OCI-LY3 (cell line): ENCODE data around the gene IL13.

Source experiments
- H2AFZ ChIP-seq: fragments of 200-600, 300-600 bp; shearing (Covaris generic); 2 replicates; pipeline ENCODE4 v1.6.0; 2014; ENCODE audit warnings: antibody characterized with exemption, low read depth, low read length
- H3K27ac ChIP-seq: fragments of 200-600, 300-600 bp; sonication (generic); 2 replicates; pipeline ENCODE4 v1.5.1; 2014; ENCODE audit warnings: mild to moderate bottlenecking, low read length, moderate library complexity, mixed read lengths
- H3K27me3 ChIP-seq: fragments of 200-600, 300-600 bp; sonication (generic); 2 replicates; pipeline ENCODE4 v1.6.1; 2014; ENCODE audit warnings: low read depth, low read length, mixed read lengths
- H3K36me3 ChIP-seq: fragments of 200-600, 300-600 bp; sonication (generic); replicated peaks from 2 replicates; pipeline ENCODE3; 2014; ENCODE audit warnings: low read depth, low read length, mixed read lengths
- H3K4me1 ChIP-seq: fragments of 300-600, 200-600 bp; sonication (generic); 2 replicates; pipeline ENCODE4 v1.6.1; 2014; ENCODE audit warnings: low read length, mixed read lengths
- H3K4me2 ChIP-seq: fragments of 200-600, 300-600 bp; sonication (generic); 2 replicates; pipeline ENCODE4 v1.6.1; 2014; ENCODE audit warnings: low read length, mixed read lengths
- H3K4me3 ChIP-seq: fragments of 300-600, 200-600 bp; sonication (generic); 2 replicates; pipeline ENCODE4 v1.5.1; 2014; ENCODE audit warnings: antibody characterized with exemption, mild to moderate bottlenecking, low read length, moderate library complexity
- H3K79me2 ChIP-seq: fragments of 300-600, 200-600 bp; shearing (Covaris generic); 2 replicates; pipeline ENCODE4 v1.6.1; 2014; ENCODE audit warnings: mild to moderate bottlenecking, low read length, mixed read lengths
- H3K9ac ChIP-seq: fragments of 300-600, 200-600 bp; shearing (Covaris generic); 2 replicates; pipeline ENCODE4 v1.6.0; 2014; ENCODE audit warnings: mild to moderate bottlenecking, low read length, moderate library complexity
- H3K9me3 ChIP-seq: fragments of 200-600, 300-600 bp; shearing (Covaris generic); 2 replicates; pipeline ENCODE4 v1.6.1; 2014; ENCODE audit warnings: low read length, mixed read lengths; ENCODE audit not compliant: insufficient read depth
- H4K20me1 ChIP-seq: fragments of 200-600, 300-600 bp; sonication (generic); 2 replicates; pipeline ENCODE4 v1.6.1; 2016; ENCODE audit warnings: low read length, mixed read lengths; ENCODE audit not compliant: insufficient read depth
- CTCF ChIP-seq: fragments of 200-600, 300-600 bp; sonication (generic); IDR thresholded peaks from 2 replicates; pipeline ENCODE4 v1.5.1; 2014; ENCODE audit warnings: antibody characterized with exemption, low read length, low read depth
- EZH2phosphoT487 ChIP-seq: fragments of 200-600 bp; shearing (Covaris generic); IDR thresholded peaks from 2 replicates; pipeline ENCODE4 v1.6.1; 2018; ENCODE audit warnings: antibody characterized with exemption, mixed run types, low read depth

Gene IL13

GRCh38 chr5:132641241-132641723, 16.7 kb upstream of the IL13 start:
- peaks cover 4% of the 10 kb centered on the region; the same call in 1 of the 2 replicates for H4K20me1 ChIP-seq
- no peak overlapping the region for H3K9ac ChIP-seq
- H2AFZ ChIP-seq, result no peak overlapping the region
- peaks cover 4% of the 10 kb centered on the region for H3K4me1 ChIP-seq
- H3K79me2 ChIP-seq, result no peaks in the 10 kb centered on the region
- H3K4me3 ChIP-seq, result no peak overlapping the region
- no peak overlapping the region for H3K27ac ChIP-seq
- no peak overlapping the region for H3K4me2 ChIP-seq
- no peaks in the 10 kb centered on the region for H3K27me3 ChIP-seq
- peaks cover 55% of the 10 kb centered on the region for H3K36me3 ChIP-seq
- no peaks in the 10 kb centered on the region for H3K9me3 ChIP-seq
- TF ChIP-seq CTCF (no peak), EZH2phosphoT487 (no peak)

GRCh38 chr5:132641841-132642240, 16.1 kb upstream of the IL13 start:
- Histone ChIP-seq H3K79me2 (no peaks in the 10 kb centered on the region), H3K4me2 (no peak overlapping the region), H3K27me3 (no peaks in the 10 kb centered on the region), H2AFZ (no peak overlapping the region), H3K27ac (no peak overlapping the region), H3K9ac (no peak overlapping the region), H3K36me3 (peaks cover 51% of the 10 kb centered on the region), H3K9me3 (no peaks in the 10 kb centered on the region), H3K4me1 (no peaks in the 10 kb centered on the region), H3K4me3 (no peak overlapping the region), H4K20me1 (no peaks in the 10 kb centered on the region)
- TF ChIP-seq EZH2phosphoT487 (no peak), CTCF (no peak)

GRCh38 chr5:132644177-132644576, 13.8 kb upstream of the IL13 start:
- Histone ChIP-seq H3K4me1 (no peaks in the 10 kb centered on the region), H2AFZ (no peak overlapping the region), H3K9me3 (no peaks in the 10 kb centered on the region; the same call in 1 of the 2 replicates), H3K27ac (no peak overlapping the region), H4K20me1 (no peaks in the 10 kb centered on the region), H3K36me3 (peaks cover 37% of the 10 kb centered on the region), H3K79me2 (no peaks in the 10 kb centered on the region), H3K4me3 (no peak overlapping the region), H3K9ac (no peak overlapping the region), H3K27me3 (no peaks in the 10 kb centered on the region), H3K4me2 (no peak overlapping the region)
- no peak for TF ChIP-seq CTCF
- no peak for TF ChIP-seq EZH2phosphoT487

GRCh38 chr5:132646583-132647266, 11.2 kb upstream of the IL13 start:
- Histone ChIP-seq H3K4me2 (no peak overlapping the region), H4K20me1 (no peaks in the 10 kb centered on the region), H3K79me2 (no peaks in the 10 kb centered on the region), H3K27me3 (no peaks in the 10 kb centered on the region), H3K4me1 (no peaks in the 10 kb centered on the region), H3K36me3 (peaks cover 20% of the 10 kb centered on the region), H3K9ac (no peak overlapping the region), H3K27ac (no peak overlapping the region), H2AFZ (no peak overlapping the region), H3K4me3 (no peak overlapping the region), H3K9me3 (no peaks in the 10 kb centered on the region; the same call in 1 of the 2 replicates)
- no peak for TF ChIP-seq CTCF
- no peak for TF ChIP-seq EZH2phosphoT487
